GM12878 (cell line): ENCODE results near the gene ZNF783. TPM values are rescaled to one million over a fixed set of nuclear protein-coding genes. Genes with fewer than 3 reads are reported as not detected.
"Not testable (repeated sequence)": the region's sequence is repeated elsewhere in the genome, so short reads cannot be mapped to it uniquely, and the experiment has no call there.

Experiments used
- ATAC-seq: fragments of 200-7000 bp; cut with Tn5 transposase; 3 replicates; pipeline ENCODE4 v1.9.1; 2020; ENCODE audit warnings: mild to moderate bottlenecking, moderate library complexity
- BruUV-seq: library from RNA; stranded (reverse); fragments of 400-500 nt; replicated peaks from 2 replicates; lab custom pipeline; 2021; lab: Mats Ljungman, UMichigan
- CTCF ChIA-PET: fragments of 300-600 bp; sonication (Branson Sonifier 250); formaldehyde crosslinking; extraction: SDS; loops from one replicate; lab custom pipeline; 2021; ENCODE audit warnings: inconsistent platforms; lab: Yijun Ruan, JAX
- POLR2A ChIA-PET: fragments of 350-600 bp; formaldehyde crosslinking; extraction: SDS; loops from one replicate; lab custom pipeline; 2021; ENCODE audit warnings: inconsistent platforms; lab: Charles Lee
- RAD21 ChIA-PET: fragments of 300-600 bp; sonication (Branson Sonifier 250); formaldehyde crosslinking; loops from one replicate; lab custom pipeline; 2023; ENCODE audit warnings: antibody characterized with exemption; ENCODE audit not compliant: unreplicated experiment; lab: Charles Lee
- SMC1A ChIA-PET: fragments of 300-600 bp; sonication (Branson Sonifier 250); formaldehyde crosslinking; loops from one replicate; lab custom pipeline; 2023; ENCODE audit not compliant: unreplicated experiment, uncharacterized antibody; lab: Charles Lee
- DNase-seq: peaks from one replicate; pipeline ENCODE4 v3.0.0-alpha.2; 2011; ENCODE audit warnings: low read depth, low spot score
- FAIRE-seq: peaks from 3 replicates; lab custom pipeline; 2011; peaks lifted over from hg19 to GRCh38; lab: Jason Lieb, UNC
- H2AFZ ChIP-seq: 2 replicates; pipeline ENCODE4 v1.6.0; 2011; ENCODE audit warnings: low read depth, low read length, control low read depth; ENCODE audit not compliant: control insufficient read depth
- H3K27ac ChIP-seq: 2 replicates; pipeline ENCODE4 v1.5.1; 2011; ENCODE audit warnings: control low read depth; ENCODE audit not compliant: control insufficient read depth, insufficient read depth
- H3K27me3 ChIP-seq, 2 experiments: replicated peaks in 1 of 2; 2 replicates each; pipeline versions ENCODE4 v1.6.0 to v1.6.1; 2011; ENCODE audit warnings: low read length in 1 of 2; ENCODE audit not compliant: control insufficient read depth in 2 of 2, insufficient read depth in 2 of 2
- H3K36me3 ChIP-seq, 2 experiments: 2 replicates each; pipeline ENCODE4 v1.5.1; 2011; ENCODE audit warnings: low read length in 1 of 2; ENCODE audit not compliant: control insufficient read depth in 2 of 2, insufficient read depth in 2 of 2
- H3K4me1 ChIP-seq: 2 replicates; pipeline ENCODE4 v1.6.1; 2011; ENCODE audit warnings: mild to moderate bottlenecking, low read length, moderate library complexity, mixed read lengths; ENCODE audit not compliant: control insufficient read depth, insufficient read depth
- H3K4me2 ChIP-seq: 2 replicates; pipeline ENCODE4 v1.6.0; 2011; ENCODE audit warnings: control low read depth; ENCODE audit not compliant: control insufficient read depth, insufficient read depth
- H3K4me3 ChIP-seq: fragments of 200-600 bp; sonication (generic); 2 replicates; pipeline ENCODE4 v1.5.1; 2016
- H3K79me2 ChIP-seq: 2 replicates; pipeline ENCODE4 v1.6.0; 2011; ENCODE audit warnings: low read length; ENCODE audit not compliant: control insufficient read depth, insufficient read depth
- H3K9ac ChIP-seq: 2 replicates; pipeline ENCODE4 v1.8.0; 2011; ENCODE audit warnings: low read length, control low read depth, mixed read lengths; ENCODE audit not compliant: control insufficient read depth, insufficient read depth
- H3K9me3 ChIP-seq: replicated peaks from 3 replicates; pipeline ENCODE4 v1.5.1; 2011; ENCODE audit warnings: mild to moderate bottlenecking, low read length; ENCODE audit not compliant: control insufficient read depth, insufficient read depth
- H4K20me1 ChIP-seq: 2 replicates; pipeline ENCODE4 v1.6.0; 2011; ENCODE audit not compliant: control insufficient read depth, insufficient read depth
- ATF2 ChIP-seq: IDR thresholded peaks from 2 replicates; pipeline ENCODE4 v1.6.1; 2012; ENCODE audit warnings: low read length, inconsistent platforms
- E2F8 ChIP-seq: fragments of 450-650 bp; IDR thresholded peaks from 2 replicates; pipeline ENCODE4 v1.6.1; 2018; ENCODE audit warnings: mild to moderate bottlenecking, low read depth, moderate library complexity; ENCODE audit not compliant: partially characterized antibody
- EGR1 ChIP-seq, 2 experiments: IDR thresholded peaks; 1 replicate in 1 of 2; 2 replicates in 1 of 2; pipeline ENCODE4 v1.6.1; 2011 to 2012; ENCODE audit warnings: low read depth in 2 of 2, low read length in 2 of 2, borderline replicate concordance in 1 of 2, mild to moderate bottlenecking in 1 of 2, moderate library complexity in 1 of 2
- LARP7 ChIP-seq: fragments of 450-650 bp; IDR thresholded peaks from 2 replicates; pipeline ENCODE4 v1.6.1; 2017; ENCODE audit warnings: mild to moderate bottlenecking
- MXI1 ChIP-seq: fragments of 150-350 bp; IDR thresholded peaks from 2 replicates; pipeline ENCODE4 v1.6.1; 2011; ENCODE audit warnings: low read depth, mild to moderate bottlenecking, inconsistent platforms, low read length, improper control_type of control experiment
- PML ChIP-seq: IDR thresholded peaks from 2 replicates; pipeline ENCODE4 v1.6.1; 2012; ENCODE audit warnings: low read length, inconsistent platforms
- SIN3A ChIP-seq: IDR thresholded peaks from 2 replicates; pipeline ENCODE4 v1.6.1; 2012; ENCODE audit warnings: low read depth, low read length, improper control_type of control experiment
- TAF1 ChIP-seq: IDR thresholded peaks from 2 replicates; pipeline ENCODE4 v1.6.1; 2011; ENCODE audit warnings: mild to moderate bottlenecking, low read depth, low read length, borderline replicate concordance
- ZNF622 ChIP-seq: fragments of 450-650 bp; IDR thresholded peaks from 2 replicates; pipeline ENCODE4 v1.6.1; 2017; ENCODE audit warnings: mild to moderate bottlenecking, inconsistent platforms
- WGBS: methylation state at CpG from one replicate; pipeline ENCODE4 v1.1.6; 2016; ENCODE audit warnings: low lambda C conversion rate; ENCODE audit not compliant: insufficient replicate concordance, insufficient coverage; ENCODE audit errors: missing lambda C conversion rate; 5-methylcytosine and 5-hydroxymethylcytosine counted together
- in situ Hi-C: fragments of 300-500 bp; cut with MboI; formaldehyde crosslinking; loops from 9 replicates; pipeline ENCODE4 v1.14.3; 2018; ENCODE audit warnings: mixed read lengths
- intact Hi-C: fragments of 100-400 bp; cut with micrococcal nuclease; formaldehyde crosslinking; loops from one replicate; pipeline ENCODE4 v1.14.2; 2022; ENCODE audit not compliant: unreplicated experiment
- polyA plus RNA-seq, 11 experiments: library from polyadenylated mRNA; depleted of rRNA in 4 of 11; unstranded in 6 of 11; stranded (reverse) in 5 of 11; fragments of >200 nt; fragmentation: Nextera tagmentation in 4 of 11; fragmentation: Illumina TruSeq in 1 of 11; extraction: Ambion mirVana in 4 of 11; extraction: Trizol in 1 of 11; gene quantifications; 1 replicate in 1 of 11; 2 replicates in 10 of 11; pipeline versions ENCODE4 v1.2.1 to v1.2.3, GENCODE V29; 2011 to 2016; ENCODE audit warnings: inconsistent platforms in 2 of 11, missing spikeins in 2 of 11, low read depth in 1 of 11
- total RNA-seq, 4 experiments: library from RNA; depleted of rRNA in 3 of 4; stranded (reverse); fragments of >200 nt in 3 of 4; fragmentation: Illumina TruSeq in 1 of 4; extraction: Trizol in 1 of 4; gene quantifications; 2 replicates each; pipeline versions ENCODE4 v1.2.1 to v1.2.3, GENCODE V29; 2013 to 2021

Gene ZNF783
- total and polyA plus RNA-seq, 10 of the 15 experiments (the other 5 are each of a cell fraction or from before 2014, with no cell fraction given): 2.0 to 14.4 (median 6.4) TPM

- POLR2A ChIA-PET: interaction anchor here (0.6 to 1.5 kb wide), 4 partner anchors 10 to 411 kb away, joined by 3 to 6 read pairs (median 4); partner anchors contain the start of gene ZNF783
- in situ Hi-C loops, FAIRE-seq: not testable (repeated sequence)
These were observed 10.5 kb upstream of the ZNF783 start for GRCh38 chr7:149251518-149251917.

GRCh38 chr7:149252378-149252777 is 9.6 kb upstream of the ZNF783 start:
- ChIA-PET CTCF (interaction anchor here (0.6 to 2.4 kb wide), 3 partner anchors 9 to 611 kb away, joined by 3 to 15 read pairs (median 3); partner anchors contain the start of gene ZNF783), SMC1A (no interaction called here), RAD21 (no interaction called here), POLR2A (interaction anchor here (1.5 kb wide), 1 partner anchor 10 kb away, joined by 4 read pairs; the partner anchor contains the start of gene ZNF783)
- Histone ChIP-seq H3K4me2 (no peak overlapping the region), H3K4me1 (peaks cover 6% of the 10 kb centered on the region), H2AFZ (no peak overlapping the region), H3K27me3 (no peaks in the 10 kb centered on the region), H3K4me3 (no peak overlapping the region), H3K79me2 (peaks cover 6% of the 10 kb centered on the region), H3K27ac (no peak overlapping the region), H3K9me3 (no peaks in the 10 kb centered on the region; the same call in 2 of the 3 replicates), H4K20me1 (no peaks in the 10 kb centered on the region), H3K9ac (no peak overlapping the region), H3K36me3 (peaks cover 12 to 16% of the 10 kb centered on the region in 2 experiments)
- 95% methylated on average over 2 of the region's 2 CpGs for WGBS
- DNase-seq (no peak), ATAC-seq (no peak), FAIRE-seq (no peak)
- no peak for TF ChIP-seq EGR1 (IDR thresholded peaks at IDR 0.05; ENCODE audit: borderline replicate concordance in 1 of 2, low read depth in 2 of 2, low read length in 2 of 2)
- TF ChIP-seq TAF1: no peak
- TF ChIP-seq MXI1: no peak
- no peak for TF ChIP-seq ZNF622
- TF ChIP-seq ATF2: no peak
- no peak for TF ChIP-seq LARP7
- no peak for TF ChIP-seq SIN3A
- TF ChIP-seq E2F8: no peak
- no peak for TF ChIP-seq PML
- in situ Hi-C loops: no loop called here
- BruUV-seq: no TSS peak
- intact Hi-C loops: no loop called here

More at GRCh38 chr7:149251518-149251917, 10.5 kb upstream of the ZNF783 start:
- H2AFZ ChIP-seq, DNase-seq, H3K4me2 ChIP-seq, ATAC-seq, H3K27me3 ChIP-seq, BruUV-seq, H3K9ac ChIP-seq, H3K4me3 ChIP-seq, H3K27ac ChIP-seq, H3K79me2 ChIP-seq, H3K4me1 ChIP-seq, H4K20me1 ChIP-seq, intact Hi-C loops, RAD21 ChIA-PET, H3K9me3 ChIP-seq: not testable (repeated sequence)
- ChIA-PET CTCF (interaction anchor here (2.4 kb wide), 1 partner anchor 10 kb away, joined by 15 read pairs; the partner anchor contains the start of gene ZNF783), SMC1A (interaction anchor here (0.7 kb wide), 1 partner anchor 70 kb away, joined by 3 read pairs; no protein-coding TSS in a partner anchor)
- H3K36me3 ChIP-seq: peaks cover 12 to 16% of the 10 kb centered on the region in 2 experiments
- WGBS: over 99% methylated on average over 7 of the region's 10 CpGs
